Stimulated activated CD8-positive, alpha-beta memory T cell treated with anti-CD3 and anti-CD28 coated beads, Interleukin-7, amount 100 ng/mL, for 4 hours (primary cell): ENCODE measurements around the gene CCNG2.

Experiments
- DNase-seq, 2 donors: peaks; one replicate each; pipeline ENCODE4 v3.0.0-alpha.2; 2020; ENCODE audit warnings: low read depth in 2 of 2

Gene CCNG2

GRCh38 chr4:77178560-77178959 lies 21.6 kb downstream of the CCNG2 start:
- DNase-seq, result no peak

- DNase-seq, result no peak
Measured at GRCh38 chr4:77179519-77179918, 22.5 kb downstream of the CCNG2 start.

- no peak for DNase-seq
Measured at GRCh38 chr4:77181720-77182119, 24.7 kb downstream of the CCNG2 start.

GRCh38 chr4:77183777-77184420 lies 26.9 kb downstream of the CCNG2 start:
- DNase-seq, result no peak

GRCh38 chr4:77184974-77185373 lies 28.0 kb downstream of the CCNG2 start:
- DNase-seq, result no peak

- no peak for DNase-seq
Measured at GRCh38 chr4:77185686-77186085, 28.7 kb downstream of the CCNG2 start.

GRCh38 chr4:77187322-77187721 lies 30.3 kb downstream of the CCNG2 start:
- DNase-seq, result no peak

DNA sequence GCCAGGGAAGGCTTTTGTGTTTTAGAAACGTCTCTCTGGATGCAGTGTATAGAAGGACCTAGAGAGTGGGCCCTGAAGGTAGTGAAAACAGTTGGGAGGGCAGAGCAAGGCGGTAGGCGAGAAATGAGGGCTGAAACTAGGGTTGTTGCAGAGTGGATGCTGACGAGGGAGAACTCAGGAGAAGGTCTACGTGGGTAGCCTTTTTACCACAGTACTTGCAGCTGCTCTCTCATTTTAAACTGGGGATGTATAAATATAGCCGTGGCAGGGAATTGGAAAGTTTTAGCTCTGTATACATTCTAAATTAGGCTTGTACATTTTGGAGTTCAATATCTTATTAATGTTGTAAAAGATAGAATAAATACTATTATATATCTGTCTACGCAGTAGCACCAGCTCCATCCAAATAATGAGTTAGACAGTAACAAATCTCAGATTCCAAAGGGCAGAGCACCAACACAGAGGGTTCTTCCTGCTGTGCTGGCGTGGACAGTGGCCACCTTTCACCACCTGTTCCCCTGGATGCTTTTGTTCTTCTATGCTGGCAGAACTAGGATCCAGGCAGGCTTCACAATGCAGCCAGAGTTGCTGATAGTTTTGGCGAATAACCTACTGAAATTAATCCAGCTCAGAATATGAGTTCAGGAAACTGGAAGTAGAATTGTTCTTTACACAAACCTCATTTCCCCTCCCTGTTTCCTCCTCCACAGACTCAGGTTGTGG lies 31.7 kb downstream of the CCNG2 start:
- no peak for DNase-seq

DNA sequence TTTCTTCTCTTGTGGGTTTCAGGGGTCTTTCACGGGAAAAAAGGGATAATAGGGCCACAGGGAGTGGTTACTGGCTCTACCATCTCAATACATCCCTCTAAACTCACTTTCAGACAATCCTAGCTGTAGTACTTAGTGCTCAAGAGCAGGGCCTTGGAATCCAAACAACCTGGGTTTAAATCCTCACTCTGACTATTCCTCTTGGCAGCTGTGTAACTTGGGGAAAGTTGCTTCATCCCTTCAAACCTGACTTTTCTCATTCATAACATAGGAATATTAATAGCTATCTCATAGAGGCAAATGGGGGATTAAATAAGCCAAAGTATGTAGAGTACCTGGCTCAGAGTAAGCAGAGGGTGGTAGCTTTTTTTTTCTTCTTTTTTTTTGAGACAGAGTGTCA lies 32.4 kb downstream of the CCNG2 start:
- no peak for DNase-seq

DNA sequence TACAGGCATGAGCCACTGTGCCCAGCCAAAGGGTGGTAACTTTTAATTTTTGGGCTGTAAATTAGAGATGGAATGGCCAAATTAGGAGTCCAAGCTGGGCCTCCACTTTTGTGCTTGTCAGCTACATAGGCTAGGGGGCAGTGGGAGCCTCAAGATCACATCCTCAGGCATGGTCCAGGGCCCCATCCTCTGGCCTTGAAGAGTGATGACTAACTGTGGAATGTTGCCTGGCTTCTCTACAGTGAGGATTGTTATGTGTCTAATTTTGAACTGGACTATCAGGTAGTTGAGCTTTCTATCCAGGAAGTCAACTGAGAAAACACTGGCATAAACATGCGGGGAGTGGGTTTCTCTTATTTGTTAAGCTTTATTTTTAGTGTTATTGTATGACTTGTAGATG lies 33.0 kb downstream of the CCNG2 start:
- DNase-seq, result no peak

DNA sequence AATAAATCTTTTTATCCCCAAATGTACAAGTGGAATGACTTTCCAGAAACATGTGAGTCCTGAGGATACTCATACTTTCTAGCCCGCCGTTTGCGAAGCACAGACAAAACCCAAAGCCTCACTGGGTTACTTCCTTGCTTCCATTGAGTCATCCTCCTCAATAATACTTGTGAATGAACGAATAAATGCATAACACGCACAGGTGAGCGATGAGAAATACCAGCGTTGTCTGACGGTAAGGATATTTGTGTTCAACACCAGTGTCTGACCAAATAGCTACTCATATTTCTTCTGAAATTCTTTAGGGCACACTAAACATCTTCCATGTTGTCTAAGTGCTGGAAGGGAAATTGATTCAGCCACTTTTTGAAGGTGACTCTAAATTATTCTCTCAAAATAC lies 36.0 kb downstream of the CCNG2 start:
- DNase-seq, result no peak

DNA sequence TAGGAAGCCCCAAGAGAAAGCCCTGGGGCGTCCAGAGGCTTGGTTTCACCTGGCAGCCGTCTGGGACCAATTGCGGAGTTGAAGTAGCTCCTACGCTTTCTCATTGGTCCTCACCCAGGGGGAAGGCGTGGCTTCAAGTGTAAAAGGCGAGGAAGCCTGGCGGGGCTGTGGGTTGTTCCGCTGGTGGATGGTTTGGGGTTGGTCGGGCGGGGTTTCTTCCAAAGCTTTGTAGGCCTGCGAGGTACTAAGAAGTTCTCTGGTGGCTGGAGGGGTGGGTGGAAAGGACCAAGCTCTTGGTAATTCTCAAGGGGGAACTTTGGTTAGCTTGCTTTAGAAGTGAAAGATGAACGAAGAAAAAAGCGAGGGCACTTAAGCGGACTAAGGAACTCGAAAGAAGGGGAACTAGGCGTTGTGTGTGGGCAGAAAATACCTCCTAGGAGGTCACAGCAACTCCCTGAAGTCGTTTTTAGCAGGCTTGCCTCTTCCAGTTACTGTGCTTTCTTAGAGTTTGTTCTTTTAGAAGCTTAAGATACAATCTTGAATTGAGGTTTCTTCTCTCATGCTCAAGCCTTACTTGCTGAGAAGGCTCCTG lies 36.6 kb downstream of the CCNG2 start:
- peak; percentile 69 to 72 for DNase-seq

DNA sequence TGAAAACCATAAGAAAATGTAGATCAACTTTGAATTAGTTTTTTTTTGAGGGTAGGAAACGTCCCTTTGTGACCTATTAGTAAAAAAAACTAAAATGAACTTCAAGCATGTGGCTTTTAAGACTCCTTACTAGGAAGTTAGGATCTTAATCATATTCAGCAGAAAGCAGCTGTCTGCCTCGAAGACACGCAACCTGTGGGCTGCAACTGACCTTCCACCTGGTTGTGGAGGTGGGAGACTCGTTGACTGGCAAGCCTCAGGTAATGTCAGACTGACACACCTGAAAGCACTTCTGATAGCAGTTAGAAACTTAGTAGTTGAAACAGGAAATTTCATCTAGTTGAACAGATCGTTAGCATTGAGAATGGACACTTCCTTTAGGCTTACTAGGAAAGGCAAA lies 37.4 kb downstream of the CCNG2 start:
- no peak for DNase-seq

DNA sequence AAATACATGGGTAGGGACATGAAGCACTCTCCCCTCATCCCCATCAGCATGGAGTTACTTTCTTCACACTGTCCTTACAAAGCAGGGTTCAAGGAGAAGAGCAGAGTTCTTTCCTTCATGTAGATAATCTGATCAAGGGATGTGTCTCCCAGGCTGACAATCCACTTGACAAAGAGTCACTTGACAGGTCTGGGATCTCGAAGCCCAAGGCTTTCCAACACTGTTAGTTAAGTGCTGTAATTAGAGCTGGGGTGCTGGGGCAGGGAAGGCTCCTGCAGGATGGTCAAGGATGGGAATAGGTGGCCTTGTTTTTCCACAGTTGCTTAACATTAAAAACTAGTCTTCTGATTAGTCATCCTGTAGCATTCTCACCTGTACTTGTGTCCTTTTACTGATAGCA lies 38.0 kb downstream of the CCNG2 start:
- DNase-seq, result no peak

GRCh38 chr4:77196866-77197265 lies 39.9 kb downstream of the CCNG2 start:
- no peak for DNase-seq

- DNase-seq, result no peak
Measured at GRCh38 chr4:77197361-77197760, 40.4 kb downstream of the CCNG2 start.

GRCh38 chr4:77197831-77198230 lies 40.8 kb downstream of the CCNG2 start:
- DNase-seq, result no peak

DNA sequence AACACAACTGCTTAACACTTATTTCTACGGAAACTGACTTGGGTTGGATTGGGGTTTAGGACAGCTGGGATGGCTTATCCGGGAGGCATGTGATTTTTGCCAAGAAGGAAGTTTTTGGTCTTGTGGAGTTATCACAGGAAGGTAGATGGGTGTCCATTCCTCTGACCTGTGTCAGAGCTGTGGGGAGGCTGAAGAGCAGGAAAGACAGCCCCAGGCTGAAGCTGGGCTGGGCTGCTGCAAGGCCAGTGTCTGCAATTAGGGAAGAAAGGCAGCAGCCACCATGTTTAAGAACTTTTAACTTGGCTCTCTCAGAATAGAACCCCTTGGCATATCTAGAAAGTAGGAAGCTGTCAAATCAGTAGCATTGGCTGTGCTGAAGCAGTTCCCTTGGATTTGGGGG lies 42.3 kb downstream of the CCNG2 start:
- no peak for DNase-seq

DNA sequence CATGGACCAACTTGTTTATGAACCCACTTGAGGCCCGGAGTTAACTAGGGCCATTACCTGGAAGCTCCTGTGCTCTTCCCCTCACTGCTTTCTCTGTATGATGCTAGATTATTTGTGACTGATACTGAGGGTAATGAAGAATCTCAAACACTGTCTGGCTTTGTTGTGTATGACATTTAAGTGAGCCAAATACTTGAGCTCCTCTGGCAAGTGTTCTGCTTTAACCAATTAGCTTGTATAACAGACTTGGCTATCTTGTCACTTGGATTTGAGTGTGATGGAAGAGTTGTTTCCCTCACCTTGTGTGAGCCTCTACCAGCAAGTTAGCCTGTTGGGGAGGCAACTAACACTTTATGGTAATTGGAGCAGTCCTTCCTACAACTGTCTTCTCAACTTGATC lies 42.7 kb downstream of the CCNG2 start:
- no peak for DNase-seq

GRCh38 chr4:77201343-77201742 lies 44.3 kb downstream of the CCNG2 start:
- DNase-seq, result no peak

DNA sequence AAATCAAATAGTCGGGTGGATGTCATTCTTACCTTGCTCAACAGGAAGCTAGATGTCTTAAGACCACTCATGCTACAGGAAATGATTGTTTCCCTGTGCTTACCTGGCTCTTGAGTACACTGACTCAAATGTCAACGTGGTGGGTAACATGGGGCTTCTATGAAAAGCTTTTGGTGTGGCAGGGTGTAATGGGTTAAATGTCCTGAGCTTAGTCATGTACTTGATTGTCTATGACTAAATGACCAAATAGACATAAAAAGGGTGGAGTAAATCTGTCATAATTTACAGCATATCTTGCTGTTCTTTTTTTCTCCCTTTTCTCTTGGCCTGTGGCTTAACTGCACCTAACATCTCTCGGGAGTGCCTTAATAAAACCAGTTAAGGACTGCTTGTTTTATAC lies 44.9 kb downstream of the CCNG2 start:
- no peak for DNase-seq

DNA sequence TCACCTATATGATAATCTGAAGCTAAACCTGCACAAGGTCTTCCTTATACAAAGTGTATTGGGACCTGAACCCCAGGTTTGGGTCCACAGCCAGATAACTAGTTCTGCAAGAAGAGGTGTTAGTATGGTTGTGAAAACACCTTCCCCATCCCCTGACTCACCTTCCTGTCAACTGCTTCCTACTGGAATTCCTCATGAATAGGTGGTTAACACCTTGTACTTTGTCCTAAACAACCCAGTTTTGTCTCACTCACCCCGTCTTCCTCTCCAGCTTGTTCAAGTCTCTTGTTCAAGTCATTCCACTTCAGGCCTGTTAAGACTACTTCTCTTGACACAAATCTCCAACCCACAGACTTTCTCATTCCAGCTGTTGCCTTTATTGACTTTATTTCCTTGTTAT lies 45.5 kb downstream of the CCNG2 start:
- no peak for DNase-seq
